PC-3 (cell line): ENCODE data around the gene TIPRL. TPM values are rescaled to one million over a fixed set of nuclear protein-coding genes. Genes with fewer than 3 reads are reported as not detected.

Experiments
- ATAC-seq: fragments of 200-7000 bp; cut with Tn5 transposase; 2 replicates; pipeline ENCODE4 v1.9.1; 2020; ENCODE audit warnings: mild to moderate bottlenecking, moderate library complexity
- BruUV-seq: library from RNA; stranded (reverse); fragments of 400-500 nt; replicated peaks from 2 replicates; lab custom pipeline; 2021; lab: Mats Ljungman, UMichigan
- CTCF ChIA-PET: fragments of 300-600 bp; sonication (Branson Sonifier 250); formaldehyde crosslinking; loops from one replicate; lab custom pipeline; 2022; ENCODE audit warnings: antibody characterized with exemption; lab: Charles Lee
- POLR2A ChIA-PET: fragments of 300-600 bp; sonication (Branson Sonifier 250); formaldehyde crosslinking; loops from one replicate; lab custom pipeline; 2022; ENCODE audit warnings: antibody characterized with exemption; ENCODE audit not compliant: unreplicated experiment; lab: Charles Lee
- DNase-seq: peaks from one replicate; pipeline ENCODE4 v3.0.0-alpha.2; 2015
- H2AFZ ChIP-seq: fragments of 300-600 bp; sonication (generic); 2 replicates; pipeline ENCODE4 v1.6.0; 2016; ENCODE audit warnings: antibody characterized with exemption, low read length
- H3F3A ChIP-seq: fragments of 300-600 bp; sonication (generic); one replicate; pipeline ENCODE4 v1.6.0; 2017; ENCODE audit warnings: antibody characterized with exemption, low read length, control low read depth, mild to moderate bottlenecking; ENCODE audit not compliant: unreplicated experiment
- H3K27ac ChIP-seq: fragments of 300-600 bp; sonication (generic); 2 replicates; pipeline ENCODE4 v1.5.1; 2016; ENCODE audit warnings: mild to moderate bottlenecking, low read length
- H3K27me3 ChIP-seq: fragments of 300-600 bp; sonication (generic); 2 replicates; pipeline ENCODE4 v1.6.1; 2016; ENCODE audit warnings: low read length, mixed read lengths
- H3K36me3 ChIP-seq: fragments of 300-600 bp; sonication (generic); 2 replicates; pipeline ENCODE4 v1.6.1; 2016; ENCODE audit warnings: low read depth, mixed run types, low read length, mixed read lengths
- H3K4me1 ChIP-seq: fragments of 300-600 bp; sonication (generic); 2 replicates; pipeline ENCODE4 v1.5.1; 2016; ENCODE audit warnings: low read length; ENCODE audit not compliant: insufficient read depth
- H3K4me2 ChIP-seq: fragments of 300-600 bp; sonication (generic); 2 replicates; pipeline ENCODE4 v1.6.0; 2016; ENCODE audit warnings: low read length
- H3K4me3 ChIP-seq: fragments of 300-600 bp; sonication (generic); 2 replicates; pipeline ENCODE4 v1.5.1; 2016; ENCODE audit warnings: mild to moderate bottlenecking, low read length, mixed read lengths
- H3K79me2 ChIP-seq: fragments of 300-600 bp; sonication (generic); 2 replicates; pipeline ENCODE4 v1.6.1; 2017; ENCODE audit warnings: low read length, mixed read lengths
- H3K9ac ChIP-seq: fragments of 300-600 bp; sonication (generic); 2 replicates; pipeline ENCODE4 v1.6.0; 2016; ENCODE audit warnings: mild to moderate bottlenecking, low read length
- H3K9me2 ChIP-seq: fragments of 300-600 bp; sonication (generic); replicated peaks from 2 replicates; pipeline ENCODE4 v1.6.1; 2016; ENCODE audit warnings: mixed run types, low read length, mixed read lengths
- H3K9me3 ChIP-seq: fragments of 300-600 bp; sonication (generic); 2 replicates; pipeline ENCODE4 v1.6.1; 2016; ENCODE audit warnings: low read length, mixed read lengths
- H4K20me1 ChIP-seq: fragments of 300-600 bp; sonication (generic); 2 replicates; pipeline ENCODE4 v1.6.1; 2016; ENCODE audit warnings: low read length, mixed read lengths
- CTCF ChIP-seq: fragments of 300-600 bp; sonication (generic); conservative IDR thresholded peaks from 2 replicates; pipeline ENCODE4 v1.5.1; 2017; ENCODE audit warnings: antibody characterized with exemption, low read depth, mild to moderate bottlenecking, low read length
- EZH2 ChIP-seq: fragments of 300-600 bp; sonication (generic); IDR thresholded peaks from one replicate; pipeline ENCODE4 v1.6.1; 2017; ENCODE audit warnings: antibody characterized with exemption, mild to moderate bottlenecking, low read length; ENCODE audit not compliant: unreplicated experiment
- EZH2phosphoT487 ChIP-seq: fragments of 300-600 bp; sonication (generic); IDR thresholded peaks from 2 replicates; pipeline ENCODE4 v1.6.1; 2018; ENCODE audit warnings: mild to moderate bottlenecking, antibody characterized with exemption, low read length, borderline replicate concordance
- intact Hi-C: fragments of 100-400 bp; cut with micrococcal nuclease; formaldehyde crosslinking; loops from 2 replicates; pipeline ENCODE4 v1.9.0; 2023
- total RNA-seq: library from RNA; depleted of rRNA; stranded (reverse); fragments of >200 nt; gene quantifications from 2 replicates; pipeline ENCODE4 v1.2.3, GENCODE V29; 2014; rRNA removed

Gene TIPRL
- total RNA-seq, 1 experiment from 2014 or later, result 50.1 TPM

GRCh38 chr1:168243636-168244212 is 65.0 kb downstream of the TIPRL start:
- Histone ChIP-seq H3K9me2 (no peaks in the 10 kb centered on the region), H3K4me2 (no peak overlapping the region), H3K4me1 (no peaks in the 10 kb centered on the region), H3F3A (no peaks in the 10 kb centered on the region), H3K9me3 (no peaks in the 10 kb centered on the region), H3K36me3 (peaks cover 43% of the 10 kb centered on the region), H3K4me3 (no peak overlapping the region), H2AFZ (no peak overlapping the region), H3K79me2 (no peaks in the 10 kb centered on the region), H4K20me1 (no peaks in the 10 kb centered on the region), H3K27ac (no peak overlapping the region), H3K9ac (no peak overlapping the region), H3K27me3 (no peaks in the 10 kb centered on the region)
- BruUV-seq, result no TSS peak
- intact Hi-C loops, result no loop called here
- ATAC-seq (no peak), DNase-seq (no peak)
- POLR2A ChIA-PET, result no interaction called here
- TF ChIP-seq EZH2phosphoT487 (no peak), CTCF (no peak), EZH2 (no peak)
- CTCF ChIA-PET, result no interaction called here

DNA sequence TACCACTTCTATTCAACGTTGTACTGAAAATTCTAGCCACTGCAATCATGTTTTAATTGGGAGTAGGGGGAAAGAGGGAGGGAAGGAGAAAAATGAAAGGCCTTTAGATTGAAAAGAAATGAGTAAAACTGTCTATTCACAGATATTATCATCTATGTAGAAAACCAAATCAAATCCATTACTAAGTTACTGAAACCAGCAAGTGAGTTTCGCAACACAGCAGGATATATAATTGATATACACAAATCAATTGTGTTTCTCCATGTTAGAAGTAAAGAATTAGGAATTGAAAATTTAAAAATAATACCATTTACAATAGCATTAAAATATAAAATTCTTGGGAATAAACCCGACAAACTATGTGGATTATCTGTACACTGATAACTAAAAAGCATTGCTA is 66.3 kb downstream of the TIPRL start:
- no peaks in the 10 kb centered on the region for H3F3A ChIP-seq
- H3K4me3 ChIP-seq, result no peak overlapping the region
- CTCF ChIA-PET, result no interaction called here
- TF ChIP-seq EZH2phosphoT487 (no peak), CTCF (no peak), EZH2 (no peak)
- POLR2A ChIA-PET, result no interaction called here
- no peak for DNase-seq
- no peak for ATAC-seq
- H3K9me3 ChIP-seq, result no peaks in the 10 kb centered on the region
- H3K79me2 ChIP-seq, result peaks cover 7% of the 10 kb centered on the region; the same call in 1 of the 2 replicates
- BruUV-seq, result no TSS peak
- peaks cover 43% of the 10 kb centered on the region for H3K36me3 ChIP-seq
- H3K4me2 ChIP-seq, result no peak overlapping the region
- H4K20me1 ChIP-seq, result no peaks in the 10 kb centered on the region
- H3K27me3 ChIP-seq, result no peaks in the 10 kb centered on the region
- no peak overlapping the region for H3K9ac ChIP-seq
- intact Hi-C loops, result no loop called here
- no peaks in the 10 kb centered on the region for H3K4me1 ChIP-seq
- no peak overlapping the region for H2AFZ ChIP-seq
- no peak overlapping the region for H3K27ac ChIP-seq
- no peaks in the 10 kb centered on the region for H3K9me2 ChIP-seq

DNA sequence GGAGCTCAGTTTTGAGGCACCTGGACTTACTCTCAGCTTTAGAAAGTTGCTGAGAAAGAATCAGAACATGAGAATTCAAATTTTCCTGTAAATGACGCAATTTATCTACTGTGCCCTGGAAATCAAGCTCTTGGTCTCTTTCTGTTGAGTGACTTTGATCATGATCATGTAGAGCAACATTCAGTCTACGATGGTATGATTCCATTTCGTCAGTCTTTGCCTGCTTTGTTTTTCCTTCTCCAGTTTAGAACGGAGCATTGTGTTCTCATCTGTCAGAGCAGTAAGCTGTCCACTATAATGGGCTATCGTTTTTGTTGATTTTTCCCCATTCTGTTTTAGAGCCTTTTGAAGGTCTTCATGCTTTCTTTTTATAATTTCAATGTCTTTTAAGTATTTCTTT is 67.7 kb downstream of the TIPRL start:
- Histone ChIP-seq H3K9ac (no peak overlapping the region), H3K9me3 (no peaks in the 10 kb centered on the region), H3K27me3 (no peaks in the 10 kb centered on the region), H3F3A (no peaks in the 10 kb centered on the region), H3K4me2 (no peak overlapping the region), H3K4me1 (no peaks in the 10 kb centered on the region), H3K36me3 (peaks cover 50% of the 10 kb centered on the region), H2AFZ (no peak overlapping the region), H3K27ac (no peak overlapping the region), H3K79me2 (peaks cover 9% of the 10 kb centered on the region; the same call in 1 of the 2 replicates), H3K4me3 (no peak overlapping the region), H4K20me1 (no peaks in the 10 kb centered on the region), H3K9me2 (no peaks in the 10 kb centered on the region)
- ATAC-seq (no peak), DNase-seq (no peak)
- ChIA-PET CTCF (interaction anchor here (0.8 kb wide), 1 partner anchor 75 kb away, joined by 3 read pairs; no protein-coding TSS in a partner anchor), POLR2A (no interaction called here)
- intact Hi-C loops, result no loop called here
- TF ChIP-seq EZH2phosphoT487, result no peak
- TF ChIP-seq EZH2, result no peak
- no peak for TF ChIP-seq CTCF
- no TSS peak for BruUV-seq

Other genes with a start within 250 kb of the TIPRL start
- gene DCAF6, start 242.3 kb upstream of the TIPRL start, total RNA-seq, result 29.1 and 52.2 TPM in 2 replicates
- gene MPC2, start 241.9 kb upstream of the TIPRL start, total RNA-seq, result 56.2 and 60.8 TPM in 2 replicates
- gene GPR161, start 42.0 kb upstream of the TIPRL start, total RNA-seq, result 10.3 and 11.8 TPM in 2 replicates
- 36.8 and 38.7 TPM in 2 replicates for gene SFT2D2, start 47.0 kb downstream of the TIPRL start, total RNA-seq
- gene TBX19, start 101.9 kb downstream of the TIPRL start, total RNA-seq, result 0.23 and 0.36 TPM in 2 replicates